ENCODE measurements around the gene MARCHF3. TPM values are rescaled to one million over a fixed set of nuclear protein-coding genes. Genes with fewer than 3 reads are reported as not detected.
"Not testable (repeated sequence)": the region's sequence is repeated elsewhere in the genome, so short reads cannot be mapped to it uniquely, and the experiment has no call there.

Gene MARCHF3
- total RNA-seq, 1 donor from 2014 or later = 34.5 TPM

DNA sequence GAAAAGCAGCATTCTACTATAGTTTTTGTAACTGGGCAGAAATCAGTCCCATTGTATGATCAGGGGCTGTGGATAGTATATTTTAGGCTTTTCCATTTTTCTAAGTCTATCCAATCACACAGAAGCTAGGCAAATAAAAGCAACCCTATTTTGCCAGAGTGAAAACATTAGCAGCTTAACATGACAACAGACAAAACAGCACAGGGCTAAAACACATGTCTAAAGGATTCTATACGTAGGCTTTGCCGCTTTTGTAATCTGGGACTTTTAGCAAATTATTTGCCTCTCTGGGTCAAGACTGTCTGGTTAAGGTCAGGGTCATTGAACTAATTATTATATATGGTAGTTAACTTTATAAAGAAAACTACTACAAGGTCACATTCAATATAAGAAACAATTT, 4.2 kb downstream of the MARCHF3 start:
- Mint-ChIP-seq H3K9me3 (ENCODE audit: unreplicated experiment) (no peaks in the 10 kb centered on the region), H3K27me3 (ENCODE audit: unreplicated experiment) (no peaks in the 10 kb centered on the region), H3K36me3 (ENCODE audit: unreplicated experiment) (peaks cover 3% of the 10 kb centered on the region), H3K4me1 (ENCODE audit: unreplicated experiment) (peaks cover 40% of the 10 kb centered on the region), H3K27ac (ENCODE audit: unreplicated experiment) (no peak overlapping the region), H3K4me3 (ENCODE audit: unreplicated experiment) (no peak overlapping the region)
- no peak for DNase-seq (ENCODE audit: extremely low spot score, unreplicated experiment)
- TF ChIP-seq, protein P1, sequence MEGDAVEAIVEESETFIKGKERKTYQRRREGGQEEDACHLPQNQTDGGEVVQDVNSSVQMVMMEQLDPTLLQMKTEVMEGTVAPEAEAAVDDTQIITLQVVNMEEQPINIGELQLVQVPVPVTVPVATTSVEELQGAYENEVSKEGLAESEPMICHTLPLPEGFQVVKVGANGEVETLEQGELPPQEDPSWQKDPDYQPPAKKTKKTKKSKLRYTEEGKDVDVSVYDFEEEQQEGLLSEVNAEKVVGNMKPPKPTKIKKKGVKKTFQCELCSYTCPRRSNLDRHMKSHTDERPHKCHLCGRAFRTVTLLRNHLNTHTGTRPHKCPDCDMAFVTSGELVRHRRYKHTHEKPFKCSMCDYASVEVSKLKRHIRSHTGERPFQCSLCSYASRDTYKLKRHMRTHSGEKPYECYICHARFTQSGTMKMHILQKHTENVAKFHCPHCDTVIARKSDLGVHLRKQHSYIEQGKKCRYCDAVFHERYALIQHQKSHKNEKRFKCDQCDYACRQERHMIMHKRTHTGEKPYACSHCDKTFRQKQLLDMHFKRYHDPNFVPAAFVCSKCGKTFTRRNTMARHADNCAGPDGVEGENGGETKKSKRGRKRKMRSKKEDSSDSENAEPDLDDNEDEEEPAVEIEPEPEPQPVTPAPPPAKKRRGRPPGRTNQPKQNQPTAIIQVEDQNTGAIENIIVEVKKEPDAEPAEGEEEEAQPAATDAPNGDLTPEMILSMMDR (IDR thresholded peaks at IDR 0.05) = no peak

DNA sequence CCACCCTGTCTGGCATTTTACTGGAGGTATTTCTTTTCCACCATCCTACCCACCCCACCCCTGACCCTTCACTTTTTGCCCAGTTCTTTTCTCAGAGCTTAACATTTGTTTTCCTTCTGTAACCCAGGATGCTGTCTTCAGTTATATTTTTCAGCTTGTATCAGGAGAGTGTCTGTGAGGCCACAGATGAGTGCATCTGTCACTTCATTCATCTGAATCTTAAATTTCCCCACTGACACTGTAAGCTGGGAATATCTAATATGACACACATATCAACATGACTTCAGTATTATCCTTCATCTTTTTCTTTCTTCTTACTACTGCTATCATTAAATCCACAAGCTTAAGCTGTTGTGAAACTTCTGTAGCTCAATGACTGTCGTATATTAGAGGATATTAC, 4.9 kb downstream of the MARCHF3 start:
- Mint-ChIP-seq H3K36me3 (ENCODE audit: unreplicated experiment) (peaks cover 3% of the 10 kb centered on the region), H3K27me3 (ENCODE audit: unreplicated experiment) (no peaks in the 10 kb centered on the region), H3K9me3 (ENCODE audit: unreplicated experiment) (no peaks in the 10 kb centered on the region), H3K4me3 (ENCODE audit: unreplicated experiment) (no peak overlapping the region), H3K27ac (ENCODE audit: unreplicated experiment) (no peak overlapping the region), H3K4me1 (ENCODE audit: unreplicated experiment) (peaks cover 40% of the 10 kb centered on the region)
- DNase-seq (ENCODE audit: extremely low spot score, unreplicated experiment) = no peak
- TF ChIP-seq, protein P1 (IDR thresholded peaks at IDR 0.05) = no peak

DNA sequence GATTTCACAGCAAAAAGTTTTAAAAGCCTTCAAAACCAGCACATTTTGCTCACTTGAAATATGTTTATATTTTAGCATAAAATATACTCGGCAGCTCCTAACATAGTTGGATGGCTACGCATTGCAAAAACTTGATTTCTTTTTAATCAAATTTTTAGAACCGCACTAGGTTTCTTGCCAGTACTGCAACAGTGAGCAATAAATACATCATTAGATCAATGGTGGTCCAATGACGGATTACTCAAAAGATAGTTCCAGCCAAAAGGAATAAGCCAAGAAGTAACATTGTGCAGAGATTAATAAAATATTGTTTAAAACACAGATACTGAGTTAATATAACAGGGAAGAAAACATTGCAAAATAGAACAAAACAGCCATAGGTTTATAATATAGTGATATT, 5.5 kb downstream of the MARCHF3 start:
- H3K27ac Mint-ChIP-seq (ENCODE audit: unreplicated experiment) = no peak overlapping the region
- no peaks in the 10 kb centered on the region for H3K27me3 Mint-ChIP-seq (ENCODE audit: unreplicated experiment)
- DNase-seq (ENCODE audit: extremely low spot score, unreplicated experiment) = no peak
- no peak overlapping the region for H3K4me3 Mint-ChIP-seq (ENCODE audit: unreplicated experiment)
- TF ChIP-seq, protein P1 (IDR thresholded peaks at IDR 0.05) = no peak
- H3K9me3 Mint-ChIP-seq (ENCODE audit: unreplicated experiment) = no peaks in the 10 kb centered on the region
- peaks cover 3% of the 10 kb centered on the region for H3K36me3 Mint-ChIP-seq (ENCODE audit: unreplicated experiment)
- H3K4me1 Mint-ChIP-seq (ENCODE audit: unreplicated experiment) = peaks cover 40% of the 10 kb centered on the region

DNA sequence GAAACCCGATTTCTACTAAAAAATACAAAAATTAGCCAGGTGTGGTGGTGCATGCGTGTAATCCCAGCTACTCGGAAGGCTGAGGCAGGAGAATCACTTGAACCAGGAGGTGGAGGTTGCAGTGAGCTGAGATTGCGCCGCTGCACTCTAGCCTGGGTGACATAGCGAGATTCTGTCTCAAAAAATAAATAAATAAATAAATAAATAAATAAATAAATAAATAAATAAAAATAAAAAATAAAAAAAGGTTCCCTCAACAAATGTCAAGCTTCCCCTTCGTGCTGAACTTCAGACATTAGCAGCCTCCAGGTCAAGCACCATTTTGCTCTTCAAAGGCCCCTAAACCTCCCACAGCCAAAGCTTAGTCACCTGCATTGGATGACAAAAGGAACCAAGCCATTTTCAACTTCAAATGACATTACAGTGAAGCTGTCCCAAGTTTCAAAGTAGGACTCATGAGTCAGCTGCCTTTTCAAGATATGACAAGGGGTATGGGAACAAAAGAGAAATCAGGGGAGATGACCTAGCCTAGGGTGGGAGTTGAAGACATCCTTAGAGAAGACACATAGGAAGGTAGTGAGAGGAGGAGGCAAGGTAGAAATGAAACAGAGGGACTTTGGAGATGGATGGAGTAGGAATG, 6.7 kb downstream of the MARCHF3 start:
- not testable (repeated sequence) for DNase-seq (ENCODE audit: extremely low spot score, unreplicated experiment); H3K27ac Mint-ChIP-seq (ENCODE audit: unreplicated experiment); H3K36me3 Mint-ChIP-seq (ENCODE audit: unreplicated experiment); H3K9me3 Mint-ChIP-seq (ENCODE audit: unreplicated experiment); H3K4me3 Mint-ChIP-seq (ENCODE audit: unreplicated experiment); H3K27me3 Mint-ChIP-seq (ENCODE audit: unreplicated experiment)
- H3K4me1 Mint-ChIP-seq (ENCODE audit: unreplicated experiment) = peaks cover 32% of the 10 kb centered on the region

DNA sequence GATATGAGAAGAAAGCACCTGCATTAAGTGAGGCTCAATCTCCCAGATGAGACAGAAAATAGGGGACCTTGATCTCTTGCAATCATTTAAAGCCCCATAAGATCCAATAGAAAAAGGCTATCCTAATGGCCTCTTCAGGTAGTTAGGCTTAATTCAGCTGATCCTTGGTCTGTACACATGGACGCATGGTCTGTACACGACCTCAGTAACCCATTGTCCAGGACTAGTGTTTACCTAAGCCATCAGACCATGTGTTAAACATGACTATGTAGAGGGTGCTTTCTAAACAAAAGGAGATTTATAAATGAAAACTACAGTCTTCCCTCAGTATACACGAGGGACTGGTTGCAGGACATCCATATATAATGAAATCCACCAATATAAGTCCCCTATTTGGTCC, 7.5 kb downstream of the MARCHF3 start:
- DNase-seq (ENCODE audit: extremely low spot score, unreplicated experiment) = no peak
- Mint-ChIP-seq H3K9me3 (ENCODE audit: unreplicated experiment) (no peaks in the 10 kb centered on the region), H3K36me3 (ENCODE audit: unreplicated experiment) (peaks cover 3% of the 10 kb centered on the region), H3K27me3 (ENCODE audit: unreplicated experiment) (no peaks in the 10 kb centered on the region), H3K4me3 (ENCODE audit: unreplicated experiment) (no peak overlapping the region), H3K4me1 (ENCODE audit: unreplicated experiment) (peaks cover 27% of the 10 kb centered on the region), H3K27ac (ENCODE audit: unreplicated experiment) (no peak overlapping the region)
- TF ChIP-seq, protein P1 (IDR thresholded peaks at IDR 0.05) = no peak

DNA sequence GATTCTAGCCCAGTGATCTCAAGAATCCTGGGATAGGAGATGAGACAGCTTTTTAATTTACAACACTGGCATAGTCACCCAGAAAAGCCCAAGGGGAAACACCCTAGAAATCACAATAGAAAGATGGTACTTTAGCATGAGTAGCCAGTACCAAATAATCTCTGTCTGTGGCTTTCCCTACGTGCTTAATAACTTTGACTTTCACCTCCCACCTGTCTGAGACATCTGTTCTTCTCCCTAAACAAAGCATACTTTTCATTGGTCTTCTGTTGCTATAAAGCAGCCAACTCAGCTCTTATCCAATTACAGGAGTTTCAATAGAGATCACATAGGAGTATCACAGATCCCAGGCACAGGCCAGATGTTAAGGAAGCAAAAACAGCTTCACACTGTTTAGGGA, 10.4 kb downstream of the MARCHF3 start:
- H3K36me3 Mint-ChIP-seq (ENCODE audit: unreplicated experiment) = peaks cover 5% of the 10 kb centered on the region

DNA sequence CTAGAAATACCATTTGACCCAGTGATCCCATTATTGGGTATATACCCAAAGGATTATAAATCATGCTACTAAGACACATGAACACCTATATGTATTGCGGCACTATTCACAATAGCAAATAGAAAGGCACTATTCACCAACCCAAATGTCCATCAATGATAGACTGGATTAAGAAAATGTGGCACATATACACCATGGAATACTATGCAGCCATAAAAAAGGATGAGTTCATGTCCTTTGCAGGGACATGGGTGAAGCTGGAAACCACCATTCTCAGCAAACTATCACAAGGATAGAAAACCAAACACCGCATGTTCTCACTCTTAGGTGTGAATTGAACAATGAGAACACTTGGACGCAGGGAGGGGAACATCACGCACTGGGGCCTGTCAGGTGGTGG, 13.6 kb downstream of the MARCHF3 start:
- peaks cover 15% of the 10 kb centered on the region for H3K4me1 Mint-ChIP-seq (ENCODE audit: unreplicated experiment)
- not testable (repeated sequence) for H3K9me3 Mint-ChIP-seq (ENCODE audit: unreplicated experiment); H3K27me3 Mint-ChIP-seq (ENCODE audit: unreplicated experiment); H3K27ac Mint-ChIP-seq (ENCODE audit: unreplicated experiment); DNase-seq (ENCODE audit: extremely low spot score, unreplicated experiment); H3K36me3 Mint-ChIP-seq (ENCODE audit: unreplicated experiment); H3K4me3 Mint-ChIP-seq (ENCODE audit: unreplicated experiment)

More for the DNA sequence above, 10.4 kb downstream of the MARCHF3 start:
- H3K27ac Mint-ChIP-seq (ENCODE audit: unreplicated experiment) = no peak overlapping the region
- no peak overlapping the region for H3K4me3 Mint-ChIP-seq (ENCODE audit: unreplicated experiment)
- H3K9me3 Mint-ChIP-seq (ENCODE audit: unreplicated experiment) = no peaks in the 10 kb centered on the region
- no peak for DNase-seq (ENCODE audit: extremely low spot score, unreplicated experiment)
- no peaks in the 10 kb centered on the region for H3K27me3 Mint-ChIP-seq (ENCODE audit: unreplicated experiment)
- H3K4me1 Mint-ChIP-seq (ENCODE audit: unreplicated experiment) = peaks cover 12% of the 10 kb centered on the region
- TF ChIP-seq, protein P1 (IDR thresholded peaks at IDR 0.05) = no peak
